RPMI8226 (cell line): ENCODE results near the gene RHEB.
"Not testable (repeated sequence)": the region's sequence is repeated elsewhere in the genome, so short reads cannot be mapped to it uniquely, and the experiment has no call there.

Experiments used
- DNase-seq: peaks from one replicate; pipeline ENCODE4 v3.0.0-alpha.2; 2015

The RHEB gene

GRCh38 chr7:151519765-151520418, at the start of gene RHEB:
Gene RHEB, minus strand, starts transcription at chr7:151519895. Its CDS starts 384 bp downstream, at chr7:151519511.
- DNase-seq: peak; percentile 100

- no peak for DNase-seq
These were observed 47.2 kb upstream of the RHEB start for GRCh38 chr7:151566897-151567320.

GRCh38 chr7:151565541-151565940, 45.8 kb upstream of the RHEB start:
- DNase-seq: no peak

GRCh38 chr7:151560243-151560642, 40.5 kb upstream of the RHEB start:
- DNase-seq: no peak

- no peak for DNase-seq
These were observed 40.0 kb upstream of the RHEB start for GRCh38 chr7:151559557-151560183.

- no peak for DNase-seq
These were observed 38.9 kb upstream of the RHEB start for GRCh38 chr7:151558575-151558974.

- DNase-seq: no peak
These were observed 36.9 kb upstream of the RHEB start for GRCh38 chr7:151556592-151556991.

- no peak for DNase-seq
These were observed 33.7 kb upstream of the RHEB start for GRCh38 chr7:151553356-151553755.

GRCh38 chr7:151552352-151553028, 32.8 kb upstream of the RHEB start:
- peak; percentile 25 for DNase-seq

GRCh38 chr7:151551820-151552219, 32.1 kb upstream of the RHEB start:
- no peak for DNase-seq

- peak; percentile 26 for DNase-seq
These were observed 31.1 kb upstream of the RHEB start for GRCh38 chr7:151550656-151551286.

GRCh38 chr7:151549644-151550043, 29.9 kb upstream of the RHEB start:
- no peak for DNase-seq

GRCh38 chr7:151549083-151549482, 29.4 kb upstream of the RHEB start:
- DNase-seq: no peak

- no peak for DNase-seq
These were observed 24.5 kb upstream of the RHEB start for GRCh38 chr7:151544183-151544582.

GRCh38 chr7:151542606-151543130, 23.0 kb upstream of the RHEB start:
- no peak for DNase-seq

- DNase-seq: peak; percentile 42
These were observed 22.2 kb upstream of the RHEB start for GRCh38 chr7:151541709-151542499.

GRCh38 chr7:151540146-151540545, 20.5 kb upstream of the RHEB start:
- no peak for DNase-seq

GRCh38 chr7:151539088-151539671, 19.5 kb upstream of the RHEB start:
- peak; percentile 27 for DNase-seq

- DNase-seq: no peak
These were observed 18.3 kb upstream of the RHEB start for GRCh38 chr7:151537818-151538561.

GRCh38 chr7:151536178-151536577, 16.5 kb upstream of the RHEB start:
- not testable (repeated sequence) for DNase-seq

GRCh38 chr7:151529842-151530241, 10.1 kb upstream of the RHEB start:
- no peak for DNase-seq
